Measurements from ENCODE around the gene P3H1. TPM values are rescaled to one million over a fixed set of nuclear protein-coding genes. Genes with fewer than 3 reads are reported as not detected.

Gene P3H1
- total RNA-seq, 1 experiment from 2014 or later: 84.8 TPM

DNA sequence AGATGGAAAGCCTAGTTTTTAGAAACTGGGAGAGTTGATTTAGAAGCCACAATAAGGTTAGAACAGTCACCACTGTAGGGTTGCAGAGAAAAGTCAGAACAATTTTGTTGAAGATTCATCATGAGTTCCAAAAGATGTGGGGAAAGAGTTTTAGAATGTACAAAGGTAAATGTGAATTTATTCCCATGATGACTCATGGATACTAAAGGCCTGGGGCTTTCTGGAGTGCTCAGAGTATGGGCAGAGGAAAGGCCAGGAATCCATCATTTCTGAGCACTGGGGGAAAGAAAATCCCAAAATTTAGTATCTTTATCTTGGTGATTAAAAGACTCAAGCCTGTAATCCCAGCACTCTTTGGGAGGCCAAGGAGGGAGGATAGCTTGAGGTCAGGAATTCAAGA is 66.8 kb downstream of the P3H1 start:
- Histone ChIP-seq H3K36me3 (ENCODE audit: control insufficient read depth, insufficient read depth, low read length) (peaks cover 75% of the 10 kb centered on the region), H3K27me3 (ENCODE audit: control insufficient read depth, insufficient read depth, low read length) (no peaks in the 10 kb centered on the region), H3K9me3 (ENCODE audit: control insufficient read depth, insufficient read depth, low read depth, low read length) (no peaks in the 10 kb centered on the region), H3K27ac (ENCODE audit: low read length) (no peak overlapping the region), H3K4me1 (ENCODE audit: control insufficient read depth, insufficient read depth, low read length) (no peaks in the 10 kb centered on the region; the same call in 1 of the 2 replicates), H3K4me3 (ENCODE audit: low read depth in 2 of 2, low read length in 2 of 2) (no peak overlapping the region)
- ChIA-PET CTCF (no interaction called here), POLR2A (no interaction called here)
- ATAC-seq: no peak
- TF ChIP-seq, protein P1, sequence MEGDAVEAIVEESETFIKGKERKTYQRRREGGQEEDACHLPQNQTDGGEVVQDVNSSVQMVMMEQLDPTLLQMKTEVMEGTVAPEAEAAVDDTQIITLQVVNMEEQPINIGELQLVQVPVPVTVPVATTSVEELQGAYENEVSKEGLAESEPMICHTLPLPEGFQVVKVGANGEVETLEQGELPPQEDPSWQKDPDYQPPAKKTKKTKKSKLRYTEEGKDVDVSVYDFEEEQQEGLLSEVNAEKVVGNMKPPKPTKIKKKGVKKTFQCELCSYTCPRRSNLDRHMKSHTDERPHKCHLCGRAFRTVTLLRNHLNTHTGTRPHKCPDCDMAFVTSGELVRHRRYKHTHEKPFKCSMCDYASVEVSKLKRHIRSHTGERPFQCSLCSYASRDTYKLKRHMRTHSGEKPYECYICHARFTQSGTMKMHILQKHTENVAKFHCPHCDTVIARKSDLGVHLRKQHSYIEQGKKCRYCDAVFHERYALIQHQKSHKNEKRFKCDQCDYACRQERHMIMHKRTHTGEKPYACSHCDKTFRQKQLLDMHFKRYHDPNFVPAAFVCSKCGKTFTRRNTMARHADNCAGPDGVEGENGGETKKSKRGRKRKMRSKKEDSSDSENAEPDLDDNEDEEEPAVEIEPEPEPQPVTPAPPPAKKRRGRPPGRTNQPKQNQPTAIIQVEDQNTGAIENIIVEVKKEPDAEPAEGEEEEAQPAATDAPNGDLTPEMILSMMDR (IDR thresholded peaks at IDR 0.05): no peak
- TF ChIP-seq, protein P2, sequence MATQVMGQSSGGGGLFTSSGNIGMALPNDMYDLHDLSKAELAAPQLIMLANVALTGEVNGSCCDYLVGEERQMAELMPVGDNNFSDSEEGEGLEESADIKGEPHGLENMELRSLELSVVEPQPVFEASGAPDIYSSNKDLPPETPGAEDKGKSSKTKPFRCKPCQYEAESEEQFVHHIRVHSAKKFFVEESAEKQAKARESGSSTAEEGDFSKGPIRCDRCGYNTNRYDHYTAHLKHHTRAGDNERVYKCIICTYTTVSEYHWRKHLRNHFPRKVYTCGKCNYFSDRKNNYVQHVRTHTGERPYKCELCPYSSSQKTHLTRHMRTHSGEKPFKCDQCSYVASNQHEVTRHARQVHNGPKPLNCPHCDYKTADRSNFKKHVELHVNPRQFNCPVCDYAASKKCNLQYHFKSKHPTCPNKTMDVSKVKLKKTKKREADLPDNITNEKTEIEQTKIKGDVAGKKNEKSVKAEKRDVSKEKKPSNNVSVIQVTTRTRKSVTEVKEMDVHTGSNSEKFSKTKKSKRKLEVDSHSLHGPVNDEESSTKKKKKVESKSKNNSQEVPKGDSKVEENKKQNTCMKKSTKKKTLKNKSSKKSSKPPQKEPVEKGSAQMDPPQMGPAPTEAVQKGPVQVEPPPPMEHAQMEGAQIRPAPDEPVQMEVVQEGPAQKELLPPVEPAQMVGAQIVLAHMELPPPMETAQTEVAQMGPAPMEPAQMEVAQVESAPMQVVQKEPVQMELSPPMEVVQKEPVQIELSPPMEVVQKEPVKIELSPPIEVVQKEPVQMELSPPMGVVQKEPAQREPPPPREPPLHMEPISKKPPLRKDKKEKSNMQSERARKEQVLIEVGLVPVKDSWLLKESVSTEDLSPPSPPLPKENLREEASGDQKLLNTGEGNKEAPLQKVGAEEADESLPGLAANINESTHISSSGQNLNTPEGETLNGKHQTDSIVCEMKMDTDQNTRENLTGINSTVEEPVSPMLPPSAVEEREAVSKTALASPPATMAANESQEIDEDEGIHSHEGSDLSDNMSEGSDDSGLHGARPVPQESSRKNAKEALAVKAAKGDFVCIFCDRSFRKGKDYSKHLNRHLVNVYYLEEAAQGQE (IDR thresholded peaks at IDR 0.05; ENCODE audit: insufficient read depth in 1 of 2, low read depth in 2 of 2, low read length in 1 of 2): no peak
- TF ChIP-seq POLR2AphosphoS5 (IDR thresholded peaks at IDR 0.05; ENCODE audit: low read depth, low read length) (no peak), SIN3A (IDR thresholded peaks at IDR 0.05; ENCODE audit: borderline replicate concordance, insufficient read depth, low read depth, low read length) (no peak), TCF7L2 (IDR thresholded peaks at IDR 0.05; ENCODE audit: low read depth, low read length) (no peak)
- DNase-seq (ENCODE audit: low read depth, low spot score): no peak
- intact Hi-C loops (cut with micrococcal nuclease; ENCODE audit: unreplicated experiment) (no loop called here), in situ Hi-C loops (cut with HindIII; ENCODE audit: low pct_unique_long_range_greater_than_20kb, low sequenced_read_pairs) (no loop called here)
- BruUV-seq (replicated peaks): no TSS peak

DNA sequence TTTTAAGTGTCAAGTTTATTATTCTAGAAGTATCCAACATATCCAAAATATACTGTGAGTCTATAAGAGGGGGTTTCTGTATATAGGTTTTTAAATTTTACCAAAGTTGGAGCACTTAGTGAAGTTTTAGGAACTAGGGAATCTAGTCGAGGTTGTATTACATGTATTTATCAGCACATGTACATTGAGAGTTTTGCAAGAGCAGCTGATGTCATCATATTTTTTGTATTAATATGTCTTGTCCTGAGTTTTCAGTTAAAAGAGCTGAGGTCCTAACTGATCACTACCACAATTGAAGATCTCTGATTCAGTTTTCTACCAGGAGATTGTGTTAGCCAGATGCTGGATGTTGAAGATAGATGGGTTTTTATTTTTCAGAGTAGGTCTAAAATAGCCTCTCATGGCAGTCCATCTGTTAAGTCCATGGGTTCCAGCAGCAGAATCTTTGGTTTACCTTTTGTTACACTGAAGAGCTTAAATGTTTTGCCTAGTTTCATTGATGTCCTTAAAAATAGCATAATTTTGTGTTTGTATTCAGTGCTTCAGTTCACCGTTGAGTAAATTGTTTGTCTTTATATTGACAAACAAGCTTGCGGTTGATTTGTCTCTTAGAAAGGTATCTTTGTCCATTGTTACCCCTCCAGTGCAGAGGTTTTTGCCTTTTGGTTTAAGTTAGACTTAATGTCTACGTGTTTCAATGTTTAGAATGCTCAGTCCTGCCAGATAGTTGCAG is 68.6 kb downstream of the P3H1 start:
- no peaks in the 10 kb centered on the region for H3K9me3 ChIP-seq (ENCODE audit: control insufficient read depth, insufficient read depth, low read depth, low read length)
- DNase-seq (ENCODE audit: low read depth, low spot score) (no peak), ATAC-seq (no peak)
- TF ChIP-seq SIN3A (IDR thresholded peaks at IDR 0.05; ENCODE audit: borderline replicate concordance, insufficient read depth, low read depth, low read length) (no peak), POLR2AphosphoS5 (IDR thresholded peaks at IDR 0.05; ENCODE audit: low read depth, low read length) (no peak), TCF7L2 (IDR thresholded peaks at IDR 0.05; ENCODE audit: low read depth, low read length) (no peak)
- TF ChIP-seq, protein P1 (IDR thresholded peaks at IDR 0.05): no peak
- TF ChIP-seq, protein P2 (IDR thresholded peaks at IDR 0.05; ENCODE audit: insufficient read depth in 1 of 2, low read depth in 2 of 2, low read length in 1 of 2): no peak
- in situ Hi-C loops (cut with HindIII; ENCODE audit: low pct_unique_long_range_greater_than_20kb, low sequenced_read_pairs) (no loop called here), intact Hi-C loops (cut with micrococcal nuclease; ENCODE audit: unreplicated experiment) (no loop called here)
- H3K27ac ChIP-seq (ENCODE audit: low read length): no peak overlapping the region
- ChIA-PET POLR2A (no interaction called here), CTCF (no interaction called here)
- H3K4me1 ChIP-seq (ENCODE audit: control insufficient read depth, insufficient read depth, low read length): peaks cover 5% of the 10 kb centered on the region
- no peaks in the 10 kb centered on the region for H3K27me3 ChIP-seq (ENCODE audit: control insufficient read depth, insufficient read depth, low read length)
- H3K4me3 ChIP-seq (ENCODE audit: low read depth in 2 of 2, low read length in 2 of 2): no peak overlapping the region
- no TSS peak for BruUV-seq (replicated peaks)
- H3K36me3 ChIP-seq (ENCODE audit: control insufficient read depth, insufficient read depth, low read length): peaks cover 86% of the 10 kb centered on the region
